GM19324 (cell line): ENCODE data around the gene GAB4.

Experiments
- ATAC-seq: cut with Tn5 transposase; IDR thresholded peaks from one replicate; pipeline ENCODE4 v1.9.1; 2021; ENCODE audit warnings: mild to moderate bottlenecking, moderate library complexity; ENCODE audit not compliant: unreplicated experiment, low FRiP score

GAB4 gene

GRCh38 chr22:16989915-16990314, 18.1 kb downstream of the GAB4 start:
- ATAC-seq, result no peak

GRCh38 chr22:16988257-16988656, 19.8 kb downstream of the GAB4 start:
- no peak for ATAC-seq

- ATAC-seq, result no peak
Measured at GRCh38 chr22:16987822-16988221, 20.2 kb downstream of the GAB4 start.

DNA sequence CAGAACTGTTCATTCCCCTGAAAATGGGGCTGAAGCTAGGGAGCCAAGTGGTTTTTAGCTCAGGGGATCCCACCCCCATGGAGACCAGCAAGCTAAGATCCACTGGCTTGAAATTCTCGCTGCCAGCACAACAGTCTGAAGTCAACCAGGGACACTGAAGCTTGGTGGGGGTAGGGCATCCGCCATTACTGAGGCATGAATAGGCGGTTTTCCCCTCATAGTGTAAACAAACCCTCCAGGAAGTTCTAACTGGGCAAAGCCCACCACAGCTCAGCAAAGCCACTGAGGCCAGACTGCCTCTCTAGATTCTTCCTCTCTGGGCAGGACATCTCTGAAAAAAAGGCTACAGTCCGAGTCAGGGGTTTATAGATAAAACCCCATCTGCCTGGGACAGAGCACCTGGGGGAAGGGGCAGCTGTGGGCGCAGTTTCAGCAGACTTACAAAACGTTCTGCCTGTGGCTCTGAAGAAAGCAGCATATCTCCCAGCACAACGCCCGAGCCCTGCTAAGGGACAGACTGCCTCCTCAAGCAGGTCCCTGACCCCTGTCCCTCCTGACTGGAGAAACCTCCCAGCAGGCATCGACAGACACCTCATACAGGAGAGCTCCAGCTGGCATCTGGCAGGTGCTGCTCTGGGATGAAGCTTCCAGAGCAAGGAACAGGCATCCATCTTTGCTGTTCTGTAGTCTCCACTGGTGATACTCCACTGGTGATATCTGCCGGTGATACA, 32.7 kb downstream of the GAB4 start:
- no peak for ATAC-seq

DNA sequence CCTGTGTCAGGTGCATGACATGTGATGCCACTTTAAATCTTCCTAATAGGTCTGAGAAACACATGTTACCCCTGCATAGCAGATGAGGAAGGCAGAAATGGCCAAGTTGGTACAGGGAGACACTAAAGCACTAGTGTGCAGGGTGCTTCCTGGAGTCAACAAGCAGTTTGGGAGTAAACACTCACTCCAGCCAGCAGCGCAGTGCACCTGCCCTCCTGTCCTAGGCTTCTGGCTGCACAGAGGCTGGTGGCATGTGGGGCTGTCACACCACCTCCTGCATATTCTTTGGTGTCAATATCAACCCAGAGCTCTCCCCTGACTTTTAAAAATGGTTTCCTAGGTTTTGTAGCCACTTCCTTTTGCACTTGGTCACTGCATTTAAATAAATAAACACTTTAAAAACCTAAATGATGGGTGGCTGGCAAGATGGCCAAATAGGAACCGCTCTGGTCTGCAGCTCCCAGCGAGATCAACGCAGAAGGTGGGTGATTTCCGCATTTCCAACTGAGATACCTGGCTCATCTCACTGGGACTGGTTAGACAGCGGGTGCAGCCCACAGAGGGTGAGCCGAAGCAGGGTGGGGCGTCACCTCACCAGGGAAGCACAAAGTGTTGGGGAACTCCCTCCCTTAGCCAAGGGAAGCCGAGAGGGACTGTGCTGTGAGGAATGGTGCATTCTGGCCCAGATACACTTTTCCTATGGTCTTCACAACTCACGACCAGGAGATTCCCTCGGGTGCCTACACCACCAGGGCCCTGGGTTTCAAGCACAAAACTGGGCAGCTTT, 33.5 kb downstream of the GAB4 start:
- no peak for ATAC-seq

DNA sequence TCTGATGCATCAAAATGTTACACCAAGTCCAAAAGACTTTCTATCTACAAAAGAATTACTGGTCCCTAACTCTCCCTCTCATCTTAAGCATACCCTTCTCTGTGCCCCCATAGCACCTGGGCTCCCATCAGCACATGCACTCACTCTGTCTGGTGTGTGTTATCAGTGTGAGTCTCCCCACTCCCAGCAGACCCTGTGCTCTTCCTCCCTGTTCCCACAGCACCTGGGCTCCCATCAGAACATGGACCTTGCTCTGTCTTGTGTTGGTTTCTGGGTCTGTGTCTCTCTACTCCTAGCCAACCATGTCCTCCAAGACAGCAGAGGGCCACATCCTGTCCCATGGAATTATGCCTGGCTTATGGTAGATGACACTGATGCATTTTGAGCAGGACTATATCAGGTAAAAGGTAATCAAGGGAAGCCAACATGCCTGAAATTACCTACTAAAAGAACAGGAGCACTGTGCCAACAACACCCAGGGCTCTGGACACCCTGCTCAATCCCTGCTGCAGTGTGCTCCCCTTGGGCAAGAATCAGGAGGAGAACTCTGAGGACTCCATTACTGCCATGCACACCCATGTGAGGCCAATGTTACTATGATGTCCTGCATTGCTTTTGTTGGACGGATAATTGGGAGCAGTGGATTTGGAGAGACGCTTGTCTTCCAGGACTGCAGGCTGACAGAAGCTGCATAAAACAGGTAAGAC, 34.3 kb downstream of the GAB4 start:
- ATAC-seq, result no peak

DNA sequence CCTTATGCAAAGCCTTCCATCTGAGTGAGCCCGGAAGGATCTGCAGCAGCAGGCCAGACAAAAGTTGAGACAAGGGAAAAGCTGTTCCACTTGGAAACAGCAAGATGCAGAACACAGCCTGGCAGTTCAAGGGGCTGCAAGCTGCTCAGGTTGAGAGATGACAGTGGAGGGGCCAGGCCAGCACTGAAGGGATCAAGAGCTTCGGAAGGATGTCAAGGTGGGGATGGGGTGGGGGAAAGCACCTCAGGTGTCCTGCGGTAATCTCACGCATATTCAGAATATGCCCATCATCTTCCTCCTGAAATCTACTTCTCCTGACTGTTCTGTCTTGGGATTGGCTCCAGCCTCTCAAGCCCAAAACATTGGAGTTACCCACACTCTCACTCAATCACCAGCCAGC, 35.7 kb downstream of the GAB4 start:
- ATAC-seq, result no peak

GRCh38 chr22:16970446-16970845, 37.6 kb downstream of the GAB4 start:
- no peak for ATAC-seq

GRCh38 chr22:16969508-16970327, 38.3 kb downstream of the GAB4 start:
- no peak for ATAC-seq

DNA sequence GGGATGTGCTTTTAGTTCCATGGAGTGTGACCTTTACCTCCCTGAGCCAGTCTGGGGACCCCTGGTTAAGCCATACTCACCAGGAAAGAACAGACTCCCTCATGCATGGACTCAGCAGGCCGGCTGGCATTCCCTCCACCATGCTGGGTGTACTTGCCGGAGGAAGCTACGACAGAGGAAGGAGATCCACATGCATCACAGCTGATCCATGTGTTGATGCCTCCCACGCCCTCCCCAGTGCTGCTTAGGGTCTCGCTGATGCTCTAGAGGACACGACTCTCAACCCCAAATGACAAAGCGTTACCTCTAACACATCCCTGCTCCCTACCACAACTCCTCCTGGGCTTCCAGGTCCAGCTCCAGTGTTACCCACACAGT, 39.8 kb downstream of the GAB4 start:
- ATAC-seq, result no peak

DNA sequence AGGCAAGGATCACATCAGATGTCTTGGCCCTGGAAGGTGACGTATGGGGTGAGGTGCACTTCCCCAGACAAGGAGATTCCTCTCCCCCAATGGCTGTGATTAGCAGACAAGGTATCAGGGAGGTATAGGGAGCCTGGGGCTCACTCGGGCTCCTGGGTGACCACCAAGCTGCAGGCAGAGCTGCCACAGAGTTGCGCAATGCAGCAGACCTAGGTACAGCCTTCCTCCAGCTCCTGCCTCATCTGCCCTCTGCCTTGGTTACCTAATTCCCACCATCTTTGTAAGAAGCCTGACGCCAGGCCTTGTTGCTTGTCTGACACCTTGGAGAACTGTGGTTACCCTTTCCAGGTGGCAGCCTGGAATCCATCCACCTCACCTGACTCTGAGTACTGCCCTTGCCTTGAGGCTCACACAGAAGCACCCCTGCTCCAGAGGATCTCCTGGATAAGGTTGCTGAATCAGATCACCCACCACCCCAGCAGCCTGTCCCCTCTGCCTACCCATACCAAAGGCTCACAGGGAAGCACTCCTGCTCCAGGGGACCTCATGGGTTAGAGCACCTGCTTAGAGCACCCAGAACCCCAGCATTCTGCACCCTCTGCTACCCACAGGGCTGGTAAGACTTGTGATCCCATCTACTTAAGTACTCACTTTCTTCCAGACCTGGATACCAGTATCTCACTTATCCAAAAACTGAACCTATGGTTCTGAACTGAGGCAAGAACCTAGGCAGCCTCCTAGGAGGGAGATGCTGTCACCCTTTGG, 40.4 kb downstream of the GAB4 start:
- ATAC-seq, result no peak

DNA sequence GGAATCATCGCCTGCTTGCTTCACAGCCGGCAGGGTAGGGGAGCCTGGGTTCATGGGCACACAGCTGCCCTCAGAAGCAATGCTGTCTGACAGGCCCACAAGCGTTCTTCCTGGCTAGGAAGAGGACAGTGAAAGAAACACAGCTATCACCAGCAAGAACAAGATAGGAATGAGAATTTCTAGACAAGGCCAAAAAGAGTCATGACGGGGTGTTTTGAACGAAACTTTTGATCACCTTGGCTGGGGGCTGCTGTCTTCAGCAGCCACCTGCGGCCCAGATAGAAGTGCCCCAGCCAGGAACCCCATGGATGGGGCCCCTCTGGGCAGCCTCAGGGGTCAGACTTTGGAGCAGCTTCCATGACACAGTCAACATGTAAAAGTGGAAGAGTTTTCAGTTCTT, 41.8 kb downstream of the GAB4 start:
- ATAC-seq, result no peak

DNA sequence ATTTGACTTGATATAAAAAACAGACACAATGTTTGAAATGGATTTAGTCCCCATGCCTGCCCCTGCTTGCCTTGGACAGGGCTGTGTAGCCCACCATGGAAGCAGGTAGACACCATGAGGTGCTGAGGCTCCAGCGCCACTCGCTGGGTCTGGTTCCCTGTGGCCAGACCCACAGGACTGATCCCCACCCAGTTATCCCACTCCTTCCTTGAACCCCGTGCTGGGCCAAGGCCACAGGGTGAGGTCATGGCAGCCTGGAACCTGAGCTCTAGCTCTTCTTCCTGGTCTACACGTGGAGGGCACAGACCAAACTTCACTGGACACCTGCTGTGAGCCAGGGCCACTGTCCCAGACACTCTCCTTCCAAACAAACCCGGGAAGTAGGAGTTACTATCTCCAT, 42.5 kb downstream of the GAB4 start:
- no peak for ATAC-seq

- ATAC-seq, result no peak
Measured at GRCh38 chr22:16965083-16965482, 42.9 kb downstream of the GAB4 start.

DNA sequence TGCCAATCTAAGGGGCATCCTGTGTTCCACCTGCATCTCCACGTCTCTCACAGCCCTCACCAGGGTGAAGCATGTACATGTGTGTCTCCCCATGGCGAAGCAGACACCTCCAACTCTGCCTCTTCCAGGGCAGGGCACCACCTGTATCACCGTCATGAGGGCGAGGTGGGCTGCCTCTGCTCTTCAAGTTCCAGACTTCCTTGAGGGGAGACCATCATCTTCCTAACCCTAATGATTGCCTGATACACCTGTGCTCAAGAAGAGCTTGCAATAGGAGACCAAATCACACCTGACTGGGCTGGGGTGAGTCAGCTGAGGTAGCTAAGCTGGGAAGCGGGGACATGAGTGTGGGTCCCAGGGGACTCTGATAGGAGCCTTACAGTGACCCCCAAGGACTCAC, 43.7 kb downstream of the GAB4 start:
- no peak for ATAC-seq

DNA sequence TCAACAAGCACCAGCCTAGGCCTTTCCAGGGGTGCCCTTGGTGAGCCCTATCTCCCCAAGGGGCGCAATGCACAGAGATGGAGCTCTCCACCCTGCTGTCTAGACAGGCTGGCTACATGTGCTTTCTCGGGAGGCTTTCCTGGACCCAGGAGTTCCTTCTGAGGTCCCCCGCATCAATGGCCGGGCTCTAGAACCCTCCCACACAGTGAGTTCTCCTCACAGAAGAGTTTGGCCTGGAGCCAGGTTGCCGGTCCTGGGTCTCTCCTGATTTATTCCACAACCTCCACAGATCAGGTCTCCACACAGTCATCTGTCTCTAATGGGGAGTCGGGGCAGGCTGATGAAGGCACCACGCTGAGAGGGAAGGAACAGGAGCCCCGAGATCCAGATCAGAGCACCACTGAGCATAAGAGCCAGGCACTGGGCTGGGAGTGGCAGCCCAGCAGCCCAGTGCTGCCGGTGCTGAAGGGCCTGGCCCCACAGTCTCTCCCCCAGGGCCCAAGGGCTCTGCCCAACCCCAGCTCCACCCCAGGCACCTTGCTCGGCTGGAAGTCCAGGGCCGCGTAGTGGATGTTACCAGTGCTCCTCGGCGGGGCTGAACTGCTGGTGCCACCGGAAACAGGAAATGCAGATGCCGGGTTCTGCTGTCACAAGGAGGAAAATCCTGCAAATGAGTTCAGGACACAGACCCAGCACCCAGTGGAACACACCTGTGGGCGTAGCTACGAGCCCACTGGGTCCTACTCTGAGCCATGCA, 44.7 kb downstream of the GAB4 start:
- ATAC-seq, result no peak

- no peak for ATAC-seq
Measured at GRCh38 chr22:16962501-16962900, 45.5 kb downstream of the GAB4 start.

DNA sequence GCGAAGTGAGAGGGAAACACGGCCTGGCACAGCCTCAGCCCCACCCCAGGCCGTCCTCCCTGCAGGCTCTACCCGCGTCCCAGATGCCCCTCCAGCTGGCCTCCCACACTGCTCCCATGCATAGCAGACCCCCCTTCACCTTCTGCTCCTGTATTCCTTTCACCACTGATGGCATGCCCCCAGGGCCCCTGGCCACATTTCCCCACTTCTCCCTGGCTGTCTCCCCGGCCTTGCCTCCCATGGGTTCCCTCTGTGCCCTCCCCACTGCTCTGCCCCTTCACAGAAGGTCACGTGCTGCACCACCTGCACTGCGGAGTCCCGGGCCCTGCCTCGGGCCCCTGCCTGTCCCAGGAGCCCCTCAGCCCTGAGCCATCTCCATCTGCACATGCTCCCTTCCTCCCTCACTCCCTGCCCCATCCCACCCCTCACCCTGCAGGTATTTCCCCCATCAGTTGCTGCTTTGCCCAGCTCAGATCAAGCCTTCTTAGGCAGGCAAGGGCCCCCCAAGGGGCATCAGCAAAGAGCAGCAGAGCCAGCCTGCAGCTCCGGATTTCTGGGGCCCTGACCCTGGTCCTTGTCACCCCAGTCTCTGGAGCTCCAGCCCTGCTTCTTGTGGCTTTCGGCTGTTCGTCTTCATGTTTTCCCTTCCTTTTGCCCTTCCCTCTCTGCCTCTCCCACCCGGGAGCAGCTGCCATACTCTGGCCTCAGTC, 46.4 kb downstream of the GAB4 start:
- no peak for ATAC-seq

DNA sequence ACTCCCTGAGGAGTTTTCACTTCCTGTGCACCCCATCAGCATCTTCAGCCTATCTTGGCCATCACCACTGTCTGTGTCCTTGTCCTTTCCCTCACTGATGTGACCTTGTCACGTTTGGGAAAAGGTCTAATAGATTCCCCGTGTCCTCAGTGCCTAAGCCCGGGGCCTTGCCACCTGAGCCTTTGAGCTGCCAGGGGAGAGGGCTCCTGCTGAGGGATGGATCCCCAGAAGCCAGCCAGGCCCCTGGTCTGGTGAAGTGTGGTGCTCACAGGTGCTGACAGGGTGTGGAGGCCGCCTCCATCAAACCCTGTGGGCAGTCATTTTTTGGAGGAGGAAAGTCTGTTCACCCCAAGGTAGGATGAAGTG, 47.2 kb downstream of the GAB4 start:
- ATAC-seq, result no peak
